Measurements from ENCODE around the gene PPME1.

The PPME1 gene

GRCh38 chr11:74221816-74222215 is 50.7 kb downstream of the PPME1 start:
- no peak for TF ChIP-seq SIN3A (IDR thresholded peaks at IDR 0.05; ENCODE audit: borderline replicate concordance, insufficient read depth, low read length)
- no peak for TF ChIP-seq POLR2AphosphoS5 (IDR thresholded peaks at IDR 0.05; ENCODE audit: low read depth, low read length)
- TF ChIP-seq REST (IDR thresholded peaks at IDR 0.05; ENCODE audit: insufficient read depth in 1 of 2, low read depth in 2 of 2, low read length in 2 of 2), result no peak
- TF ChIP-seq FOXP2 (optimal IDR thresholded peaks at IDR 0.05; ENCODE audit: borderline replicate concordance, extremely low read depth, extremely low read length, insufficient read depth), result no peak
- TF ChIP-seq TAF1 (IDR thresholded peaks at IDR 0.05; ENCODE audit: borderline replicate concordance, insufficient read depth, low read length), result no peak

DNA sequence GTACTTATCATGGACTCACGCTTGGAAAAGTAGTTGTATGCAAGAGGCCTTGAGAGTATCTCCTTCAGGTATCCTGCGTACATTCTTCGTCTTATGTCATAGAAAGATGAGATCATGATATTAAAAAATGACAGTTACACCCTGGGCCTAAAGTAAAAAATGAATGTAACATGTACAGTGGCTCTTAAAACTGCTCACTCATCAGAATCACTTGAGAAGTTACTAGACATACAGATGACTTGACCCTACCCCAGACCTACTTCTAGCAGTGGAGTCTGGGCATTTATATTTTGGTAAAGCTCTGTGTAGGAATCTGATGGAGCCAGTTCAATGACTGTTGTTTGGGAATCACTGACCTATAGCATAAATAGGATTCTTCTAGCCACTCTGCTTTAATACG is 54.5 kb downstream of the PPME1 start:
- no peak for TF ChIP-seq POLR2AphosphoS5 (IDR thresholded peaks at IDR 0.05; ENCODE audit: low read depth, low read length)
- no peak for TF ChIP-seq FOXP2 (optimal IDR thresholded peaks at IDR 0.05; ENCODE audit: borderline replicate concordance, extremely low read depth, extremely low read length, insufficient read depth)
- TF ChIP-seq REST (IDR thresholded peaks at IDR 0.05; ENCODE audit: insufficient read depth in 1 of 2, low read depth in 2 of 2, low read length in 2 of 2), result no peak
- no peak for TF ChIP-seq SIN3A (IDR thresholded peaks at IDR 0.05; ENCODE audit: borderline replicate concordance, insufficient read depth, low read length)
- TF ChIP-seq TAF1 (IDR thresholded peaks at IDR 0.05; ENCODE audit: borderline replicate concordance, insufficient read depth, low read length), result no peak

- TF ChIP-seq SIN3A (IDR thresholded peaks at IDR 0.05; ENCODE audit: borderline replicate concordance, insufficient read depth, low read length), result no peak
Observed at GRCh38 chr11:74226907-74227306, 55.8 kb downstream of the PPME1 start.

DNA sequence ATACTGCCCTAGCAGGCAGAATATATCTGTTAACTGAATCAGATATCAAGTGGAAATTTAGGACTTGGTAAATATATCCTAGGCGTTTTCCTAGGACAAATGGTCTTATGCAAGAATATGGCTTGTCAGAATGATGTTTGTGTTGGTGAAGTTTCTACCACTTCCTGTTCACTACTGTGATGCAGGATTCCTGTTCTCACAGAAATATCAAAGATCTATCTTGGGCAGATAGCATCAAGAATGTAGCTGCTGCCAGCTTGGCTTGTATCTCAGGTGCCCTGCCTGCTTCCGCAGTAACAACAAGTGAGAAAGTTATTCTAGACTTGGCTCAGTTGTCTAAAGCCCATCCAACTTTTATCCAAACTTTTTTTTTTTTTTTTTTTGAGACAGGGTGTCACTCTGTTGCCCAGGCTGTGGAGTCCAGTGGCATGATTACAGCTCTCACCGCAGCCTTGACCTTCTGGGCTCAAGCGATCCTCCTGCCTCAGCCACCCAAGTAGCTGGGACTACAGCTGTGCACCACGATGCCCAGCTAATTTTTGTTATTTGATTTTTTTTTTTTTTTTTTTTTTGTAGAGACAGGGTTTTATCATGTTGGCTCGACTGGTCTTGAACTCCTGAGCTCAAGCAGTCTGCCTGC is 61.3 kb downstream of the PPME1 start:
- TF ChIP-seq FOXP2 (optimal IDR thresholded peaks at IDR 0.05; ENCODE audit: borderline replicate concordance, extremely low read depth, extremely low read length, insufficient read depth) (no peak), TAF1 (IDR thresholded peaks at IDR 0.05; ENCODE audit: borderline replicate concordance, insufficient read depth, low read length) (no peak)

DNA sequence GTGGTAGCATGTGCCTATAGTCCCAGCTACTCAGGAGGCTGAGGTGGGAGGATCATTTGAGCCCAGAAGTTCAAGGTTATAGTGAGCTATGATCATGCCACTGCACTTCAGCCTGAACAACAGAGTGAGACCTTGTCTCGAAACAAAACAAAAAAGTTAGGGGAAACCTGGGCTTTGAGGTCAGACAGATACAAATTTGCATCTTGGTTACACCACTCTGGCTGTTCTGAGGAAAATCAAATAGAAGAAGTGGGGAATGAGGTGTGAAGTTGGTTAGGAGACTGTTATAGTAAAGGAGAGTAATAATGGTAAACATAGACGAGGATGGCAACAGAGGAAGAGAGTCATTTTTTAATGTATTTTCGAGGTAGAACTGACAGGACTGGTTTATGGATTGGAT is 62.6 kb downstream of the PPME1 start:
- no peak for TF ChIP-seq REST (IDR thresholded peaks at IDR 0.05; ENCODE audit: insufficient read depth in 1 of 2, low read depth in 2 of 2, low read length in 2 of 2)
- TF ChIP-seq POLR2AphosphoS5 (IDR thresholded peaks at IDR 0.05; ENCODE audit: low read depth, low read length), result no peak
- TF ChIP-seq FOXP2 (optimal IDR thresholded peaks at IDR 0.05; ENCODE audit: borderline replicate concordance, extremely low read depth, extremely low read length, insufficient read depth), result no peak
- TF ChIP-seq SIN3A (IDR thresholded peaks at IDR 0.05; ENCODE audit: borderline replicate concordance, insufficient read depth, low read length), result no peak
- TF ChIP-seq TAF1 (IDR thresholded peaks at IDR 0.05; ENCODE audit: borderline replicate concordance, insufficient read depth, low read length), result no peak

DNA sequence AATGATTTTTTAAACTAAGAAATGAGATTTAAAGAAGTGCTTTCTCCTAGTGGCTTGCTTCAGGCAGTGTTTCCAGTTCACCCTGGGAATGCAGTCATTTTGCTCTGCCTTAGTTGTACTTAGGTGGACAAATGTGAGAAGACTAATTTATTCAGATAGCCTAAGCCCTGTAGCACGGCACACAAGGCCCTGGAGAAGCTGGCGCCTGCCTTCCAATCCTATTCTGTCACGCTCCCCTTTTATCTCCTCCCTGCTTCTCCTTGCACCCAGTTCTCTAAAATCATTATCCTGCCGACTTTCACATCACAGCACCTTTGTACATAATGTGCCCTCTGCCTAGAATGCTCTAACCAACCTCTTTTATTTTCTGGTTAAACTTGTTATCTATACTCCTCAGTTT is 64.0 kb downstream of the PPME1 start:
- no peak for TF ChIP-seq REST (IDR thresholded peaks at IDR 0.05; ENCODE audit: insufficient read depth in 1 of 2, low read depth in 2 of 2, low read length in 2 of 2)
- no peak for TF ChIP-seq POLR2AphosphoS5 (IDR thresholded peaks at IDR 0.05; ENCODE audit: low read depth, low read length)
- TF ChIP-seq SIN3A (IDR thresholded peaks at IDR 0.05; ENCODE audit: borderline replicate concordance, insufficient read depth, low read length), result no peak
- TF ChIP-seq TAF1 (IDR thresholded peaks at IDR 0.05; ENCODE audit: borderline replicate concordance, insufficient read depth, low read length), result no peak
- no peak for TF ChIP-seq FOXP2 (optimal IDR thresholded peaks at IDR 0.05; ENCODE audit: borderline replicate concordance, extremely low read depth, extremely low read length, insufficient read depth)
